KG1 (cell line): Measurements from ENCODE around the gene POLN.

ENCODE experiments used
- DNase-seq: peaks from one replicate; lab custom pipeline; 2025; lab: John Stamatoyannopoulos, UW

Gene POLN

GRCh38 chr4:2082118-2082517 lies 159.8 kb downstream of the POLN start:
- no peak for DNase-seq

GRCh38 chr4:2081540-2081939 lies 160.4 kb downstream of the POLN start:
- no peak for DNase-seq

GRCh38 chr4:2080429-2081300 lies 161.3 kb downstream of the POLN start:
- no peak for DNase-seq

- no peak for DNase-seq
These were observed 162.0 kb downstream of the POLN start for GRCh38 chr4:2079926-2080325.

GRCh38 chr4:2079006-2079405 lies 162.9 kb downstream of the POLN start:
- DNase-seq: no peak

- no peak for DNase-seq
These were observed 163.3 kb downstream of the POLN start for GRCh38 chr4:2078584-2078983.

- no peak for DNase-seq
These were observed 164.1 kb downstream of the POLN start for GRCh38 chr4:2077537-2078460.

GRCh38 chr4:2076908-2077536 lies 164.9 kb downstream of the POLN start:
- no peak for DNase-seq

GRCh38 chr4:2075987-2076907 lies 165.7 kb downstream of the POLN start:
- no peak for DNase-seq

- DNase-seq: no peak
These were observed 166.5 kb downstream of the POLN start for GRCh38 chr4:2075171-2075986.

GRCh38 chr4:2074588-2074987 lies 167.3 kb downstream of the POLN start:
- no peak for DNase-seq

- DNase-seq: no peak
These were observed 168.0 kb downstream of the POLN start for GRCh38 chr4:2073808-2074481.

GRCh38 chr4:2072971-2073807 lies 168.7 kb downstream of the POLN start:
- DNase-seq: no peak

GRCh38 chr4:2071912-2072867 lies 169.7 kb downstream of the POLN start:
- DNase-seq: no peak

GRCh38 chr4:2071252-2071911 lies 170.5 kb downstream of the POLN start:
- no peak for DNase-seq

- no peak for DNase-seq
These were observed 171.3 kb downstream of the POLN start for GRCh38 chr4:2070421-2071251.
